ENCODE measurements around the gene SLC26A4.

The SLC26A4 gene

DNA sequence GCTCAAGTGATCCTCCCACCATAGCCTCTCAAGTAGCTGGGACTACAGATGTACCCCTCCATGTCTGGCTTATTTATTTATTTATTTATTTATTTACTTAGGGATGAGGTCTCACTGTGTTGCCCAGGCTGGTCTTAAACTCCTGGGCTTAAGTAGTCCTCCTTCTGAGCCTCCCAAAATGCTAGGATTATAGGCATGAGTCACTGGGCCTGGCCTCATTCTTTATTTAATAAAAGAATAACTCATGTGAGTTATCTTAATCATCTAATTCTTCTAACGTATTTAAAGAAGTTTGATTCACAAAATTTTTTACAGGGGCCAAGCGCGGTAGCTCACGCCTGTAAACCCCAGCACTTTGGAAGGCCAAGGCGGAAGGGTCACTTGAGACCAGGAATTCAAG, 8.0 kb upstream of the SLC26A4 start:
- Histone ChIP-seq H2AFZ (ENCODE audit: low read depth, low read length, severe bottlenecking) (no peak overlapping the region), H3K79me2 (ENCODE audit: insufficient read depth, low read length) (no peaks in the 10 kb centered on the region)
- TF ChIP-seq, protein P1, sequence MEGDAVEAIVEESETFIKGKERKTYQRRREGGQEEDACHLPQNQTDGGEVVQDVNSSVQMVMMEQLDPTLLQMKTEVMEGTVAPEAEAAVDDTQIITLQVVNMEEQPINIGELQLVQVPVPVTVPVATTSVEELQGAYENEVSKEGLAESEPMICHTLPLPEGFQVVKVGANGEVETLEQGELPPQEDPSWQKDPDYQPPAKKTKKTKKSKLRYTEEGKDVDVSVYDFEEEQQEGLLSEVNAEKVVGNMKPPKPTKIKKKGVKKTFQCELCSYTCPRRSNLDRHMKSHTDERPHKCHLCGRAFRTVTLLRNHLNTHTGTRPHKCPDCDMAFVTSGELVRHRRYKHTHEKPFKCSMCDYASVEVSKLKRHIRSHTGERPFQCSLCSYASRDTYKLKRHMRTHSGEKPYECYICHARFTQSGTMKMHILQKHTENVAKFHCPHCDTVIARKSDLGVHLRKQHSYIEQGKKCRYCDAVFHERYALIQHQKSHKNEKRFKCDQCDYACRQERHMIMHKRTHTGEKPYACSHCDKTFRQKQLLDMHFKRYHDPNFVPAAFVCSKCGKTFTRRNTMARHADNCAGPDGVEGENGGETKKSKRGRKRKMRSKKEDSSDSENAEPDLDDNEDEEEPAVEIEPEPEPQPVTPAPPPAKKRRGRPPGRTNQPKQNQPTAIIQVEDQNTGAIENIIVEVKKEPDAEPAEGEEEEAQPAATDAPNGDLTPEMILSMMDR (IDR thresholded peaks at IDR 0.05; ENCODE audit: insufficient read depth, low read length, poor library complexity, severe bottlenecking) = no peak
- no peak for TF ChIP-seq EZH2phosphoT487 (conservative IDR thresholded peaks at IDR 0.05; ENCODE audit: low read length)

DNA sequence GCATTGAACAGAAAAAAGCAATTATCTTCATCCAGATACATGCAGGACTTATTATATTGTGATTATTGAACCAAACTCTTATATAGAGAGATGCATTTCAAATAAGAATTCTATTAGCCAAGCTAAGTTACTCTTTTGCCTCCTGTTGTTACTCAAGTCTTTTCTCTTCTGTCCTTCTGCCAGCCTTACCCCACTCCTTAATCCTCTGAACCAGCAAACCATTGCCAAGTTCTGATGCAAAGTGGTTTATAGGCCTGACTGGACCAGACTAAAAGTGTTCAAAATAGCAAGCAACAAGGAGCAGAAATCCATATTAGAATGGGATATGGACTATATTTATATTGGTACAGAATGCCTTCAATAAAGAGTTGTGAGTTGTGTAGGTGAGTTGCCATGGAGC, 2.2 kb upstream of the SLC26A4 start:
- H3K9me3 ChIP-seq (ENCODE audit: insufficient read depth, low read length) = no peaks in the 10 kb centered on the region
- H4K20me1 ChIP-seq (ENCODE audit: low read depth, low read length) = no peaks in the 10 kb centered on the region
- no peaks in the 10 kb centered on the region for H3K27me3 ChIP-seq (ENCODE audit: low read length)
- TF ChIP-seq, protein P1 (IDR thresholded peaks at IDR 0.05; ENCODE audit: insufficient read depth, low read length, poor library complexity, severe bottlenecking) = no peak
- no peak for TF ChIP-seq EZH2phosphoT487 (conservative IDR thresholded peaks at IDR 0.05; ENCODE audit: low read length)
- H3K79me2 ChIP-seq (ENCODE audit: insufficient read depth, low read length) = no peaks in the 10 kb centered on the region
- no peak overlapping the region for H3K27ac ChIP-seq (ENCODE audit: low read depth, low read length)
- H3K9ac ChIP-seq (ENCODE audit: low read length) = no peak overlapping the region
- H2AFZ ChIP-seq (ENCODE audit: low read depth, low read length, severe bottlenecking) = no peak overlapping the region
- no peak overlapping the region for H3K4me3 ChIP-seq (ENCODE audit: insufficient read depth, low read length, poor library complexity, severe bottlenecking)
- H3K9me2 ChIP-seq (replicated peaks; ENCODE audit: insufficient read depth, low read length) = no peaks in the 10 kb centered on the region
- H3K4me2 ChIP-seq (ENCODE audit: low read depth, low read length, poor library complexity, severe bottlenecking) = no peak overlapping the region
- no peaks in the 10 kb centered on the region for H3F3A ChIP-seq (ENCODE audit: insufficient read depth)
- no peaks in the 10 kb centered on the region for H3K36me3 ChIP-seq (ENCODE audit: low read length)

More for the DNA sequence above, 8.0 kb upstream of the SLC26A4 start:
- Histone ChIP-seq H3F3A (ENCODE audit: insufficient read depth) (no peaks in the 10 kb centered on the region), H3K9me2 (replicated peaks; ENCODE audit: insufficient read depth, low read length) (no peaks in the 10 kb centered on the region), H4K20me1 (ENCODE audit: low read depth, low read length) (no peaks in the 10 kb centered on the region), H3K4me3 (ENCODE audit: insufficient read depth, low read length, poor library complexity, severe bottlenecking) (no peak overlapping the region), H3K36me3 (ENCODE audit: low read length) (no peaks in the 10 kb centered on the region), H3K9me3 (ENCODE audit: insufficient read depth, low read length) (no peaks in the 10 kb centered on the region), H3K9ac (ENCODE audit: low read length) (no peak overlapping the region), H3K27me3 (ENCODE audit: low read length) (no peaks in the 10 kb centered on the region), H3K27ac (ENCODE audit: low read depth, low read length) (no peak overlapping the region), H3K4me2 (ENCODE audit: low read depth, low read length, poor library complexity, severe bottlenecking) (no peak overlapping the region)

GRCh38 chr7:107659666-107660065, 962 bp upstream of the SLC26A4 start:
- Histone ChIP-seq H2AFZ (ENCODE audit: low read depth, low read length, severe bottlenecking) (no peak overlapping the region), H3K4me3 (ENCODE audit: insufficient read depth, low read length, poor library complexity, severe bottlenecking) (no peak overlapping the region), H3K9me3 (ENCODE audit: insufficient read depth, low read length) (no peaks in the 10 kb centered on the region), H3K4me2 (ENCODE audit: low read depth, low read length, poor library complexity, severe bottlenecking) (no peak overlapping the region), H3K27me3 (ENCODE audit: low read length) (no peaks in the 10 kb centered on the region), H3K79me2 (ENCODE audit: insufficient read depth, low read length) (no peaks in the 10 kb centered on the region), H3K27ac (ENCODE audit: low read depth, low read length) (no peak overlapping the region), H3K9me2 (replicated peaks; ENCODE audit: insufficient read depth, low read length) (no peaks in the 10 kb centered on the region), H3K36me3 (ENCODE audit: low read length) (no peaks in the 10 kb centered on the region), H3K9ac (ENCODE audit: low read length) (no peak overlapping the region), H3F3A (ENCODE audit: insufficient read depth) (no peaks in the 10 kb centered on the region), H4K20me1 (ENCODE audit: low read depth, low read length) (no peaks in the 10 kb centered on the region)
- TF ChIP-seq, protein P1 (IDR thresholded peaks at IDR 0.05; ENCODE audit: insufficient read depth, low read length, poor library complexity, severe bottlenecking) = no peak
- TF ChIP-seq EZH2phosphoT487 (conservative IDR thresholded peaks at IDR 0.05; ENCODE audit: low read length) = no peak

All from SU-DHL-6 (cell line).